B cell (primary cell): ENCODE measurements around the gene PSG6.

Experiments used
- CTCF ChIP-seq: fragments of 200-600 bp; IDR thresholded peaks from one replicate; pipeline ENCODE4 v1.8.0; 2022; ENCODE audit warnings: antibody characterized with exemption, mild to moderate bottlenecking
- EZH2 ChIP-seq: IDR thresholded peaks from 2 replicates; pipeline ENCODE4 v1.6.1; 2012; ENCODE audit warnings: borderline replicate concordance, low read depth, mild to moderate bottlenecking, moderate library complexity, low read length; ENCODE audit not compliant: insufficient read depth, poor library complexity, severe bottlenecking

GRCh38 chr19:42928896-42929295 is 11.2 kb upstream of the PSG6 start:
- TF ChIP-seq CTCF (no peak), EZH2 (no peak)
